RWPE1 (cell line): ENCODE results near the gene ZNF865.

Source experiments
- CTCF ChIA-PET: fragments of 350-600 bp; sonication (Branson Sonifier 250); formaldehyde crosslinking; extraction: SDS; loops from one replicate; lab custom pipeline; 2021; lab: Yijun Ruan, JAX
- POLR2A ChIA-PET: fragments of 400-600 bp; formaldehyde crosslinking; extraction: SDS; loops from one replicate; lab custom pipeline; 2020; ENCODE audit warnings: antibody characterized with exemption; ENCODE audit not compliant: low non-redundant PET; lab: Yijun Ruan, JAX
- DNase-seq: peaks from one replicate; pipeline ENCODE4 v3.0.0; 2012; ENCODE audit warnings: low spot score
- H3K27ac ChIP-seq: fragments of 450-650 bp; 2 replicates; pipeline ENCODE4 v1.5.1; 2017
- TF ChIP-seq, protein P1 (sequence below): fragments of 450-650 bp; conservative IDR thresholded peaks from 2 replicates; pipeline ENCODE4 v1.5.1; 2017; ENCODE audit warnings: low read depth, mild to moderate bottlenecking

ZNF865 gene

DNA sequence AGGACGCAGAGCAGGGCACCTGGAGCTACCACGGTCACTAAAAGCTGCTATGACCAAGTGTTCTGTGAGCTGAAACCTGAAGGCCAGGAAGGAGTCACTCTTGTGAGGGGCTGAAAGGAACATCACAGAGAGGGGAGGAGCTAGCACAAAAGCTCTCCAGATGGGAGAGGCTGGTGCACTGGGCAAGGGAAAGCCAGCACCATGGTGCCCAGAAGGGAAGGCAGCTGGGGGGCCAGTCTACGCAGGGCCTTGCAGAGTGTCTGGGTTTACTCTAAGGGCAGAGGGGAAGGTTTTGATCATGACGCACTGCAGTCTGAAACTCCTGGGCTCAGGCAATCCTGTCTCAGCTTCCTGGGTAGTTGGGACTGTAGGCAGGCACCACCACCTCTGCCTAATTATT lies 31.3 kb downstream of the ZNF865 start:
- TF ChIP-seq, protein P1, sequence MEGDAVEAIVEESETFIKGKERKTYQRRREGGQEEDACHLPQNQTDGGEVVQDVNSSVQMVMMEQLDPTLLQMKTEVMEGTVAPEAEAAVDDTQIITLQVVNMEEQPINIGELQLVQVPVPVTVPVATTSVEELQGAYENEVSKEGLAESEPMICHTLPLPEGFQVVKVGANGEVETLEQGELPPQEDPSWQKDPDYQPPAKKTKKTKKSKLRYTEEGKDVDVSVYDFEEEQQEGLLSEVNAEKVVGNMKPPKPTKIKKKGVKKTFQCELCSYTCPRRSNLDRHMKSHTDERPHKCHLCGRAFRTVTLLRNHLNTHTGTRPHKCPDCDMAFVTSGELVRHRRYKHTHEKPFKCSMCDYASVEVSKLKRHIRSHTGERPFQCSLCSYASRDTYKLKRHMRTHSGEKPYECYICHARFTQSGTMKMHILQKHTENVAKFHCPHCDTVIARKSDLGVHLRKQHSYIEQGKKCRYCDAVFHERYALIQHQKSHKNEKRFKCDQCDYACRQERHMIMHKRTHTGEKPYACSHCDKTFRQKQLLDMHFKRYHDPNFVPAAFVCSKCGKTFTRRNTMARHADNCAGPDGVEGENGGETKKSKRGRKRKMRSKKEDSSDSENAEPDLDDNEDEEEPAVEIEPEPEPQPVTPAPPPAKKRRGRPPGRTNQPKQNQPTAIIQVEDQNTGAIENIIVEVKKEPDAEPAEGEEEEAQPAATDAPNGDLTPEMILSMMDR: no peak
- POLR2A ChIA-PET: interaction anchor here (0.6 to 1.0 kb wide), 2 partner anchors 12 to 18 kb away, joined by 3 to 7 read pairs; no protein-coding TSS in a partner anchor
- no peak for DNase-seq
- H3K27ac ChIP-seq: peak overlapping the region; percentile 45
- CTCF ChIA-PET: interaction anchor here (1.0 to 1.7 kb wide), 2 partner anchors 85 to 169 kb away, joined by 3 to 9 read pairs; no protein-coding TSS in a partner anchor

DNA sequence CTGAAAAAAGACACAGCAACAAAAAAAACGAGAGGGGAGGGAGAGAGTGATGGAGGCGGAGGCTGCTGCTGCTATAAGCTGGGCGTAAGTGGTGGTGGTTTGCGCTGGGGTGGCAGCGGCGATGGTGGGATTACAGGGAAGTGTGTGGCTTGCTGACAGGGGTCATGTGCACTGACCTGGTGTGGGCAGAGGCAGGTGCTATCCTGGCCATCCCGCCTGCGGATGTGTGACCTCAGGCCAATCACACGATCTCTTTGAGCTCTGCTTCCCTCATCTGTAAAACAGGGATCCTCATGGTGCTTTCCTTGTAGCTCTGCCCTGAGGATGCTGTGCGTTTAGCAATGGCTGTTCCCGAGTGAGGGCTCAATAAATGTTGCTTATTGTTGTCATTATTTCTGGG lies 32.1 kb downstream of the ZNF865 start:
- POLR2A ChIA-PET: interaction anchor here (1.0 kb wide), 1 partner anchor 17 kb away, joined by 3 read pairs; no protein-coding TSS in a partner anchor
- peak overlapping the region; percentile 45 for H3K27ac ChIP-seq
- DNase-seq: no peak
- TF ChIP-seq, protein P1: no peak
- CTCF ChIA-PET: interaction anchor here (0.7 to 1.7 kb wide), 2 partner anchors 15 to 85 kb away, joined by 3 read pairs; no protein-coding TSS in a partner anchor

DNA sequence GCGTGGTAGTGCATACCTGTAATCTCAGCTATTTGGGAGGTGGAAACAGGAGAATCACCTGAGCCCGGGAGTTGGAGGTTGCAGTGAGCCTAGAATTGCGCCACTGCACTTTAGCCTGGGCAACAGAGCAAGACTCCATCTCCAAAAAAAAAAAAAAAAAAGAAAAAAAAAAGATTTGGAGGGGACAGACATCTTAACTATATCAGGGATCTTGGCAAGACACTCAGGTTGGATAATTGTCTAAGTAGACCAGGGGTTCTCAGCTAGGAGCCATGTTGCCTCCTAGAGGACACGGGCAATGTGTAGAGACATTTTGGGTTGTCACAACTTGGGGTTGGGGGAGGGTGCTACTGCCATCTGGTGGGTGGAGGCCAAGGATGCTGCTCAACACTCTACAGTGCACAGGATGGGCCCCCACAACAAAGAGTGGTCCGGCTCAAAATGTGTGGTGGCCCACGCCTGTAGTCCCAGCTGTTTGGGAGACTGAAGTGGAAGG lies 33.5 kb downstream of the ZNF865 start:
- POLR2A ChIA-PET: interaction anchor here (0.7 kb wide), 1 partner anchor 33 kb away, joined by 10 read pairs; no protein-coding TSS in a partner anchor
- peak overlapping the region; percentile 96 for H3K27ac ChIP-seq
- CTCF ChIA-PET: interaction anchor here (0.5 to 0.7 kb wide), 2 partner anchors 14 to 495 kb away, joined by 3 to 4 read pairs; partner anchors contain the start of gene ZNF784
- TF ChIP-seq, protein P1: peak; percentile 63
- no peak for DNase-seq

DNA sequence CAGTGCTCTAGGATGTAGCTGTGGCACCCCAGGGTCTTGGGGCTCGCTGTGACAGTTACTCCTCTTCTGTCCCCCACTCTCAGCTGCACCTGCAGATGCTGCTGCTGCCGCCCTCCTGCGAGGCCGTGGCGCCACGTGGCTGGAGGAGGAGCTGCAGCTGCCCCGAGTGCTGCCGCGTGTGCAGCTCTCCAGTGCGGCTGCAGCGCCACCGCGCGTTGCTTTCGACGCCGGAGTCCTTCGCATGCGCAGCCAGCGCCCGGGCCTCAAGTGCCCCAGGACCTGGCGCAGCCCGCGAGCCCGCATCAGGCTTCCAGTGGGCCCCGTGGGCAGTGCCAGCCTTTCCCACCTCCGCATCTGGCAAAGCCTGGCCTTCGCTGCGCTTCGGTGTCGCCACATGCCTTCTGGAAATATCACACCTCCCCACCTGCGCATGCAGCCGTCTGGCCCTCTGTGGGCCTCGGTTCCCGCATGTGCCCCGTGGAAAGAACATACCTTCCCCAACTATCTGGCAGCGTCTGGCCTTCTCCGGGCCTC lies 34.7 kb downstream of the ZNF865 start:
- CTCF ChIA-PET: interaction anchor here (0.5 to 1.4 kb wide), 3 partner anchors 14 to 127 kb away, joined by 3 to 4 read pairs (median 4); no protein-coding TSS in a partner anchor
- peak overlapping the region; percentile 96 for H3K27ac ChIP-seq
- TF ChIP-seq, protein P1: peak; percentile 74
- no peak for DNase-seq
- POLR2A ChIA-PET: no interaction called here

DNA sequence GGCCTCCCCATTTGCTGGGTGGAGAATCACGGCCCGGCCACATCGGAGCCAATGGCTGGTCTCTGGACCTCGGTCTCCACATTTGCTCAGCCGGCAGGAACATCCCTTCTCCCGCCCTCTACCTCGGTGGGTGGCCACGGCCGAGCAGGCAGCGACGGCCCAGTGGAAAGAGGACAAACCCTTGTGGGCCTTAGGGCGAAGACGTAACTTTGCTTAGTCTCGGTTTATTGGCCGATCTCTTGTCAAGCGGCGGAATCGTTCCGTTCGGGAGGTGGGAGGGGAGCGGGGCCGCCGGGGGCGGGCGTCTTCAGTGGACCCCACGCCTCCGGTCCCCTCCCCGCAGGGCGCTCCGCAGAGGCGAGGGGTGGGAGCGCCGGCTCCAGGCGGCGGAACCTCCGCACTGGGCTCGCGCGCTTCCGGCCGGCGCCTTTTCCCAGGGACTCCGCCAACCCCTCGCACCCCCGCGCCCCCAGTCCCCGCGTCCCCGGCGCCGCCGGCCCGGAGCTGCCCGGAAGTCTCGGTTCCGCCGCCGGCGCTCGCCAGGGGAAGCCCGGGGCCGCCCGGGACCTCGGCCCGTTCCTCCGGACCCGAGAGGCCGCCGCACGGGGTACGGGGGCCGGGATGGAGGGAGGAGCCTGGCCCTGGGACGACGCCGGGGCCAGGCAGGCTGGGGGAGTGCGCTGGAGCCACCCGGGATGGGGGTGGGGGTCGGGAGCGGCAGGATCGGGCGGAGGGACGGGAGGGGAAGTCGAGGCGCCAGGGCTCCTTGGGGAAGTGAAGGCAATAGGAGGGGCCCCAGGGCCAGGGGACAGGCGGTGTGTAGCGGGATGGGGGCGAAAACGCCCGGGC lies 35.4 kb downstream of the ZNF865 start, which contains the start of gene ZNF580:
Gene ZNF580 (plus strand): TSS at position 426 of the 849 bp plus-strand sequence. CDS start 1,507 bp downstream, outside the sequence.
- peak within 1 kb of the TSS; percentile 96 for H3K27ac ChIP-seq
- peak; percentile 54 for DNase-seq
- TF ChIP-seq, protein P1: no peak
- POLR2A ChIA-PET: interaction anchor here (0.6 kb wide), 1 partner anchor 173 kb away, joined by 3 read pairs; no protein-coding TSS in a partner anchor
- CTCF ChIA-PET: interaction anchor here (0.5 to 1.4 kb wide), 2 partner anchors 32 to 128 kb away, joined by 3 to 4 read pairs; no protein-coding TSS in a partner anchor
